NCI-H2029 treated with DMSO at 0.1 percent for 48 hours (cell line): ENCODE data around the gene GINS1.

Experiments used
- DNase-seq: peaks from one replicate; lab custom pipeline; 2025; lab: John Stamatoyannopoulos, UW

GINS1 gene

DNA sequence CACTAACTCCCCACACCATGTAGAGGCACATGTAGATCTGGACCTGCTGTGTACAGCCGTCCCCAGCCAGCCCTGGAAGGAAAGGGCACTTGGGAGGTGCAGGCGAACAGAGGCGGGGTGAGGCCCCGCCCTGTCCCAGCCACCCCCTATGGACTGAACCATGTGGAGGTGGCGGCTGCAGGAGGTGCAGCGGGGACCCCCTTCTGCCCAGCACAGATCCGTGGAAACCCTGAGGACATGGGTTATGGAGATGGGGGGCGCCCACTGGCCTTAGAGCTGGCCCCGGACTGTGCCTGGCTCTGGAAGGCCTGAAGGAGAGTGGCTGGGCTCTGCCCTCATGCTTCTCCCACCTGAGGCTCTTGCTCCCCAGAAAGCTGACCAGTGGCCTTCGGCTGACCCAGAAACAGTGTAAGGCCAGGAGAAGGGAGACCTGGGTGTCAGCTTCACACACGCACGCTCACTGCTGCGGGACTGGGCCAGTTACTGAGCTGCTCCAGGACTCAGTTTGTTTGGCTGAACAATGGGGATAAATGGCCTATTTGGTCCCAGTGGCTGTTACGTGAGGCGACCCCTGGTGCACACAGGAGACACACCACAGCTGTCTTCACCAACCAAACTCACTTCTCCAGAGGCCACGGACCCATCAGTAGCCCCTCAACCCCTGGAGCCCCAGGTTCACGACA, 87.2 kb downstream of the GINS1 start:
- no peak for DNase-seq

DNA sequence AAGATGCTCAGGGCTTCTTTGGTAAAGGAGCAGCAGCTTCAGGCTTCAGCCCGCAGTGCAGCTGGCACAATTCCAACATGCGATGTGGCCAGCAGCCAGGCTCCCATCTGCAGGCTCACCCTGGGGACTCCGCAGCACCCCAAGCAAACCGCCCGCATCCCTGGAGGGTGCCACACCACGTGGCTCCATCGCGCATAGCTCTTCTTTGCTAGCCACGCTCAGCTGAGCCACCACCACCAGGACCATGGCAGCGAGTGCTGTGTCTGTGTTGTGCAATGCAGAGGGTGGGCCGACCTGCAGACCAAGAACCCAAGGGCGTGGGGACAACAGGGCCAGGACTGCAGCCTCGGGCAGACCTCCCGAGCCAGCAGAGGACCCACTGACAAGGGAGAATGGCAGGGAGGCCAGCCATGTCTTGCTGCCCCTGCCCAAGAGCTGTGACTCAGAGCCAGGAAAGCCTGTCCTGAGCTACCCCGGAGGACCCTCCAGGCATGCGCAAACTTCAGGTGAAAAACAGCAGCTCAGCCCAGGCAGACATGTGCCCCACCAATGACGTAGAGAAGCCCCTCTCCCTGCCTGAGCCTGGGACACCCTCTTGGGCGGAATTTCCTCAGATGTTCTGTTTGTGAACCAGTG, 87.8 kb downstream of the GINS1 start:
- no peak for DNase-seq

DNA sequence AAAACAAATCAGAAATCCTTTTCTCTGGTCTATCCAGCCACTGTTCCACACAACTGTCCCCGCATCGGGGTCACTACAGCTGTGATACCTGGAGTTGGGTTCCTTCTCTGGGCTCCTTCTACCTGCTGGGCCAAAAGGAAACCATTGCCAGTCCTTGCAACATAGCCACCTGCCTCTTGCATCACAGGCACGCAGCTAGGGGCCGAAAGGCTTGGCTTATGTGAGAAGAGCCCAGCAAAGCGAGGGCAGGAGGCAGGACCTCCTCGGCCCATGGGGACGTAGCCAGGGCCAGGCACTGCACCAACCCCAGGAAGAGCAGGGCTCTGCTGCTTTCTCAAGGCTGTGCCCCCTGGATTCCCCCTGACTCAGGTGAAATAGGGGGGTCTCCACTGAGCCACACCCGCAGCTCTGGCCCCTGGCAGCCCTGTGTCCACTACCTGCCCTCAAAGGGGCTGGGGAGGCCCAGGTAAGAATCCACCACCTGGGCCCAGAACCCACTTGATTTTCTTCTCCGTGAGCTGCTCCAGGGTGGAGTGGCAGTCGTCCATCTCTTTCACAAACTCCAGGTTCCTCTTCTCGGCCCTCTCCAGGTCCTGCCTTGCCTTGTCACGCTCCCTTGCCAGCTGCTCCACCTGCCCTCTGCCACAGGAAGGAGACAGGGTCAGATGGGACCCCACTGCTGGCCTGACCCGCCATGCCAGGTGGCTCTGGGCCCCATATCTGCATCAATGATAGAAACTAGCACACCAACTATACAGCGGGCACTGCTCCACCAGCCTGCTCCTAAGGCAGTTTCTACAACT, 88.9 kb downstream of the GINS1 start:
- no peak for DNase-seq

DNA sequence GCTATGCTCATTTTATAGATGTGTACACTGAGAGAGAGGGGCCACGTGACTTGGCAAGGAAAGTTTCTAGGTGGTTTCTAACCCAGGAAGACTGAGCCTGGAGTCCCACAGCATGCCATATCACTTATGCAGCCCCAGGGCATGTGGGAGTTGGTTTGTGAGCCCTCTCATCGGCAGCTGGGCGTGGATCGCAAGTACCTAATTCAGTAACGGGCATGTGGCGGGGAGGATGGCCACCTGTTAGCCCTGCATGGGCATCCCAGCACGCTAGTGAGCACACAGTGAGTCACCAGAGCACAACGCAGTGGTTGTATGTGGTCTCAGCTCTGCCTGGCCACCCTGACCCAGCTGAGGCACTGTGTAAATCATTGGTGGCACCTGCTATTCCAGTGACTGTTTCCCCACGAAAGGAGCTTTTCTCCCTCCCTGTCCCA, 89.5 kb downstream of the GINS1 start:
- DNase-seq, result no peak

DNA sequence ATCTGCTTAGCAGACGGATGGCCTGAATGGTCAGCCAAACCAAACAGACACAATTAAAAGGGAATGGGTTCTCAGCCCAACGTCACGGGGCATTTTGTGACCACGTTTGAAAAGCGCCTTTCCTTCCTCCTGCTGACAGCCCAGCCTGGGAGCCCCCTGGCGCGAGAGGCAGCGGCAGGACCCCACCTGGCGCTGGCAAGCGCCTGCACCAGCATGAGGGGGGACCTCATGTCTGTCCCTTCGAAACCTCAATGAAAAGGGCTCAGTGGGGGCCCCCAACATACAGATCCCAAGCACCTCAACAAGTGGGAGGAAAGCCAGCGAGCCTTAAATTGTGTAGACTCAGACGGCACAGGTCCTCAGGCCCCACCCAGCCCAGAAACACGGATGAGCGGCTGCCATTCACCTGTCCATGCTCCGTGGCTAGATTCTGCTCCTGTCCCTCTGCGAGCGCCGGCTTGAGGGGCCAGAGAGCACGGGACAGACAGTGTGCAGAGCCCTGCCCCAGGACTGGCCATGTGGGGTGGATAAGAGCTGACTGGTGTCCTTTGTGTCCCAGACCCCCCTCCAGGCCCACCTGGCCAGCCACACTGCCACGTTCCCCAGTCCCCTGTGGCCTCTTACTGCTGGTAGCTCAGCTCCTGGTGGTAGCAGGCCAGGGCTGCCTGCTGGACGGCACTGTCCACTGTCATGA, 90.3 kb downstream of the GINS1 start:
- DNase-seq, result no peak
